Fibroblast of lung (primary cell): ENCODE results near the gene MAML2. TPM values are rescaled to one million over a fixed set of nuclear protein-coding genes. Genes with fewer than 3 reads are reported as not detected.

ENCODE experiments used
- DNase-seq, 2 donors: peaks; one replicate each; pipeline versions ENCODE4 v3.0.0 to v3.0.0-alpha.2; 2010; ENCODE audit warnings: low read depth in 2 of 2
- H2AFZ ChIP-seq: 2 replicates; pipeline ENCODE4 v1.5.1; 2012; ENCODE audit warnings: low read length, control low read depth, inconsistent platforms
- H3K27ac ChIP-seq: 2 replicates; pipeline ENCODE4 v1.5.1; 2011; ENCODE audit warnings: low read length, control low read depth; ENCODE audit not compliant: insufficient read depth
- H3K27me3 ChIP-seq: 2 replicates; pipeline ENCODE4 v1.5.1; 2011; ENCODE audit warnings: mild to moderate bottlenecking, low read length; ENCODE audit not compliant: control insufficient read depth, insufficient read depth
- H3K36me3 ChIP-seq: 2 replicates; pipeline ENCODE4 v1.5.1; 2011; ENCODE audit warnings: low read length; ENCODE audit not compliant: control insufficient read depth, insufficient read depth
- H3K4me1 ChIP-seq: 2 replicates; pipeline ENCODE4 v1.5.1; 2011; ENCODE audit warnings: low read length; ENCODE audit not compliant: control insufficient read depth, insufficient read depth; ENCODE audit errors: extremely low read depth
- H3K4me2 ChIP-seq: 2 replicates; pipeline ENCODE4 v1.5.1; 2011; ENCODE audit warnings: low read length, control low read depth; ENCODE audit not compliant: insufficient read depth; ENCODE audit errors: extremely low read depth
- H3K4me3 ChIP-seq, 4 experiments: fragments of 200-600 bp in 1 of 4; sonication (generic) in 1 of 4; replicated peaks in 1 of 4; 2 replicates each; pipeline ENCODE4 v1.5.1; 2011 to 2016; ENCODE audit warnings: low read length in 4 of 4, low read depth in 3 of 4, mild to moderate bottlenecking in 3 of 4, control low read depth in 2 of 4, inconsistent platforms in 1 of 4, mixed read lengths in 1 of 4; ENCODE audit not compliant: insufficient read depth in 1 of 4; ENCODE audit errors: control extremely low read depth in 1 of 4
- H3K79me2 ChIP-seq: 2 replicates; pipeline ENCODE4 v1.5.1; 2012; ENCODE audit warnings: mild to moderate bottlenecking, low read length, inconsistent platforms; ENCODE audit not compliant: control insufficient read depth, insufficient read depth
- H3K9ac ChIP-seq: 2 replicates; pipeline ENCODE4 v1.5.1; 2011; ENCODE audit warnings: mild to moderate bottlenecking, low read length, control low read depth; ENCODE audit not compliant: insufficient read depth
- H3K9me3 ChIP-seq: 2 replicates; pipeline ENCODE4 v1.5.1; 2012; ENCODE audit warnings: low read depth, low read length; ENCODE audit not compliant: control insufficient read depth, insufficient read depth
- H4K20me1 ChIP-seq: 2 replicates; pipeline ENCODE4 v1.5.1; 2011; ENCODE audit warnings: low read length; ENCODE audit not compliant: control insufficient read depth, insufficient read depth; ENCODE audit errors: extremely low read depth
- CTCF ChIP-seq, 2 donors: IDR thresholded peaks in 1 of 2; conservative IDR thresholded peaks in 1 of 2; 1 replicate in 1 of 2; 2 replicates in 1 of 2; pipeline ENCODE4 v1.5.1; 2011 to 2012; ENCODE audit warnings: low read length in 2 of 2, control low read depth in 1 of 2, inconsistent platforms in 1 of 2, low read depth in 1 of 2, mild to moderate bottlenecking in 1 of 2
- EZH2 ChIP-seq: IDR thresholded peaks from 2 replicates; pipeline ENCODE4 v1.5.1; 2012; ENCODE audit warnings: low read length, control low read depth, mild to moderate bottlenecking; ENCODE audit errors: missing control alignments
- polyA plus RNA-seq, 2 donors: library from polyadenylated mRNA; depleted of rRNA in 1 of 2; stranded (reverse) in 1 of 2; unstranded in 1 of 2; fragments of >200 nt; gene quantifications; 2 replicates each; pipeline ENCODE4 v1.2.1, GENCODE V29; 2011 to 2012; ENCODE audit warnings: missing spikeins in 1 of 2
- total RNA-seq: library from RNA; depleted of rRNA; stranded (reverse); fragments of >200 nt; gene quantifications from 2 replicates; pipeline ENCODE4 v1.2.1, GENCODE V29; 2014

The MAML2 gene
- total and polyA plus RNA-seq, 2 donors (not counting 1 experiment from before 2014, with no cell fraction given), result 13.0 to 19.0 TPM

DNA sequence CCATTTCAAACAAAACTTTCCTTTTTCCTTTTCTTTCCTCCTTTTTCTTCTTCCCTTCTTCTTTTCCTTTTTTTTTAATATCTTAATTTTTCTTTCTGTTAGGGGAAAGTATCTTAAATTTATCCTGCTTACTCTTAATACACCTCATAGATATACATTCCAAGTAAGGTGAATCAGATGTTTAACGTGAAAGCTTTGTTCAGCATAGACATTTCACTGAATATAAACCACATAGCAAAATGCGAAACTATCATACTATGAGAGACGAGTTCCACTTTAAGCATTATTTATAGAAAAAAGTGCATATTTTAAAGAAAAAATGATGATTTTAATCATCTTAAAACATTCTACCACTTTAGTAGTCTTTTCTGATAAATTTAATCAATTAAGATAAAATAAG is 281.3 kb downstream of the MAML2 start:
- Histone ChIP-seq H3K4me2 (no peak overlapping the region), H3K4me3 (no peak overlapping the region), H3K9me3 (no peaks in the 10 kb centered on the region), H4K20me1 (no peaks in the 10 kb centered on the region), H3K9ac (no peak overlapping the region), H2AFZ (no peak overlapping the region), H3K27me3 (no peaks in the 10 kb centered on the region), H3K27ac (no peak overlapping the region), H3K36me3 (no peaks in the 10 kb centered on the region), H3K4me1 (peaks cover 2% of the 10 kb centered on the region), H3K79me2 (no peaks in the 10 kb centered on the region)
- no peak for DNase-seq
- TF ChIP-seq CTCF (conservative IDR thresholded peaks at IDR 0.05 in 1 of 2, IDR thresholded peaks at IDR 0.05 in 1 of 2; ENCODE audit: low read depth in 1 of 2, low read length in 2 of 2) (no peak), EZH2 (no peak)

DNA sequence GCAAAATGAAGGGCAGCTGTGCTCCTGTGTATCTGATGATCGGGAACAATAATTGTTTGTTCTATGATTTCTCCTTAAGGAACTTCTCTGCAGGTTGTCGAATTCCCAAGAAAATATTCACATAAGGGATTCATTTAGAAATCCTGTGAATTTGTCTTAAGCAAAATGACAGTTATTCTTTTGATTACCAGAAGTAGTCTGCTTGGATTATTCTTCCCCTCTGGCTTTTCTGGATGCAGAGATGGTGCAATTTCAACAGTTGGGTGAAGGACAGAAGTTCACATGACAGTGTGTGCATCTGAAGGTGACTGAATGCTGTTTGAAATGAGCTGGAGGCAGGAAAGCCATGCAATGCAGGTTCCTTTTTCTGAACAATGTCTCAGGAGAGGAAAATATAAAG is 281.9 kb downstream of the MAML2 start:
- H3K9ac ChIP-seq, result no peak overlapping the region

GRCh38 chr11:96057502-96057901 is 285.5 kb downstream of the MAML2 start:
- no peak overlapping the region for H3K27ac ChIP-seq
- no peaks in the 10 kb centered on the region for H3K27me3 ChIP-seq
- no peaks in the 10 kb centered on the region for H3K9me3 ChIP-seq
- H3K79me2 ChIP-seq, result no peaks in the 10 kb centered on the region
- no peak overlapping the region for H3K9ac ChIP-seq
- no peak overlapping the region for H3K4me3 ChIP-seq
- H3K4me2 ChIP-seq, result peak overlapping the region; percentile 83
- peaks cover 13% of the 10 kb centered on the region for H3K4me1 ChIP-seq
- peak in 1 of 2 donors; percentile 47 for DNase-seq
- H3K36me3 ChIP-seq, result no peaks in the 10 kb centered on the region
- no peak for TF ChIP-seq CTCF (conservative IDR thresholded peaks at IDR 0.05 in 1 of 2, IDR thresholded peaks at IDR 0.05 in 1 of 2; ENCODE audit: low read depth in 1 of 2, low read length in 2 of 2)
- no peak for TF ChIP-seq EZH2
- no peaks in the 10 kb centered on the region for H4K20me1 ChIP-seq
- H2AFZ ChIP-seq, result no peak overlapping the region

More for the DNA sequence above, 281.9 kb downstream of the MAML2 start:
- Histone ChIP-seq H2AFZ (no peak overlapping the region), H3K36me3 (no peaks in the 10 kb centered on the region), H3K79me2 (no peaks in the 10 kb centered on the region), H3K4me1 (peaks cover 2% of the 10 kb centered on the region), H3K27ac (no peak overlapping the region), H3K27me3 (no peaks in the 10 kb centered on the region), H3K9me3 (no peaks in the 10 kb centered on the region), H3K4me3 (no peak overlapping the region), H4K20me1 (no peaks in the 10 kb centered on the region), H3K4me2 (no peak overlapping the region)
- no peak for TF ChIP-seq EZH2
- TF ChIP-seq CTCF (conservative IDR thresholded peaks at IDR 0.05 in 1 of 2, IDR thresholded peaks at IDR 0.05 in 1 of 2; ENCODE audit: low read depth in 1 of 2, low read length in 2 of 2), result no peak
- DNase-seq, result no peak
